KOPT-K1 (cell line): ENCODE data around the gene CCDC9B.

ENCODE experiments used
- H3K27ac ChIP-seq: fragments of 200-600 bp; sonication (generic); 2 replicates; pipeline ENCODE4 v1.5.1; 2016; ENCODE audit warnings: antibody characterized with exemption, mild to moderate bottlenecking, low read depth, low read length; ENCODE audit not compliant: poor library complexity, severe bottlenecking
- H3K36me3 ChIP-seq: fragments of 200-600 bp; sonication (generic); 2 replicates; pipeline ENCODE4 v1.5.1; 2017; ENCODE audit warnings: antibody characterized with exemption, mild to moderate bottlenecking, low read length, moderate library complexity; ENCODE audit not compliant: insufficient read depth
- H3K9me3 ChIP-seq: fragments of 200-600 bp; sonication (generic); 2 replicates; pipeline ENCODE4 v1.5.1; 2017; ENCODE audit warnings: antibody characterized with exemption, low read length, mild to moderate bottlenecking; ENCODE audit not compliant: insufficient read depth, poor library complexity, severe bottlenecking

Gene CCDC9B

GRCh38 chr15:40368719-40369473 lies 28.2 kb upstream of the CCDC9B start:
- H3K9me3 ChIP-seq = no peaks in the 10 kb centered on the region
- H3K27ac ChIP-seq = no peak overlapping the region
- H3K36me3 ChIP-seq = no peaks in the 10 kb centered on the region

- Histone ChIP-seq H3K9me3 (no peaks in the 10 kb centered on the region), H3K27ac (peak overlapping the region; percentile 26), H3K36me3 (no peaks in the 10 kb centered on the region)
Observed at GRCh38 chr15:40367686-40368611, 27.2 kb upstream of the CCDC9B start.

GRCh38 chr15:40367371-40367685 lies 26.6 kb upstream of the CCDC9B start:
- no peaks in the 10 kb centered on the region for H3K9me3 ChIP-seq
- peak overlapping the region; percentile 26 for H3K27ac ChIP-seq
- no peaks in the 10 kb centered on the region for H3K36me3 ChIP-seq

- Histone ChIP-seq H3K27ac (no peak overlapping the region), H3K36me3 (no peaks in the 10 kb centered on the region), H3K9me3 (no peaks in the 10 kb centered on the region)
Observed at GRCh38 chr15:40366457-40367370, 26.0 kb upstream of the CCDC9B start.

GRCh38 chr15:40365624-40366456 lies 25.1 kb upstream of the CCDC9B start:
- Histone ChIP-seq H3K27ac (no peak overlapping the region), H3K9me3 (no peaks in the 10 kb centered on the region), H3K36me3 (no peaks in the 10 kb centered on the region)

- H3K36me3 ChIP-seq = no peaks in the 10 kb centered on the region
- no peak overlapping the region for H3K27ac ChIP-seq
- no peaks in the 10 kb centered on the region for H3K9me3 ChIP-seq
Observed at GRCh38 chr15:40365016-40365415, 24.3 kb upstream of the CCDC9B start.

- no peaks in the 10 kb centered on the region for H3K36me3 ChIP-seq
- H3K9me3 ChIP-seq = no peaks in the 10 kb centered on the region
- no peak overlapping the region for H3K27ac ChIP-seq
Observed at GRCh38 chr15:40364251-40364650, 23.5 kb upstream of the CCDC9B start.

- H3K9me3 ChIP-seq = no peaks in the 10 kb centered on the region
- H3K36me3 ChIP-seq = no peaks in the 10 kb centered on the region
- no peak overlapping the region for H3K27ac ChIP-seq
Observed at GRCh38 chr15:40363611-40364010, 22.9 kb upstream of the CCDC9B start.

- H3K36me3 ChIP-seq = no peaks in the 10 kb centered on the region
- no peaks in the 10 kb centered on the region for H3K9me3 ChIP-seq
- no peak overlapping the region for H3K27ac ChIP-seq
Observed at GRCh38 chr15:40361640-40362039, 20.9 kb upstream of the CCDC9B start.

- no peak overlapping the region for H3K27ac ChIP-seq
- no peaks in the 10 kb centered on the region for H3K9me3 ChIP-seq
- H3K36me3 ChIP-seq = no peaks in the 10 kb centered on the region
Observed at GRCh38 chr15:40360015-40360414, 19.3 kb upstream of the CCDC9B start.

GRCh38 chr15:40358471-40359353 lies 18.0 kb upstream of the CCDC9B start:
- H3K9me3 ChIP-seq = no peaks in the 10 kb centered on the region
- no peak overlapping the region for H3K27ac ChIP-seq
- no peaks in the 10 kb centered on the region for H3K36me3 ChIP-seq

- H3K36me3 ChIP-seq = no peaks in the 10 kb centered on the region
- no peak within 1 kb of the TSS for H3K27ac ChIP-seq
- H3K9me3 ChIP-seq = no peaks in the 10 kb centered on the region
Observed at GRCh38 chr15:40357723-40358470, 17.2 kb upstream of the CCDC9B start, which contains the start of gene DISP2. Gene DISP2 (plus strand): TSS chr15:40358219. CDS start chr15:40358322, 103 bp downstream.

- no peak overlapping the region for H3K27ac ChIP-seq
- no peaks in the 10 kb centered on the region for H3K9me3 ChIP-seq
- no peaks in the 10 kb centered on the region for H3K36me3 ChIP-seq
Observed at GRCh38 chr15:40357246-40357645, 16.5 kb upstream of the CCDC9B start.
